ENCODE measurements around the gene ATXN7. TPM values are rescaled to one million over a fixed set of nuclear protein-coding genes. Genes with fewer than 3 reads are reported as not detected.

Gene ATXN7
- total and polyA plus RNA-seq, 10 of the 15 experiments (the other 5 are each of a cell fraction or from before 2014, with no cell fraction given) = 0.83 to 24.6 (median 8.5) TPM

- in situ Hi-C loops (cut with MboI) = no loop called here
- H4K20me1 ChIP-seq (ENCODE audit: control insufficient read depth, insufficient read depth) = no peaks in the 10 kb centered on the region
- no peaks in the 10 kb centered on the region for H3K4me1 ChIP-seq (ENCODE audit: control insufficient read depth, insufficient read depth, low read length)
- SMC1A ChIA-PET (ENCODE audit: uncharacterized antibody, unreplicated experiment) = interaction anchor here (1.9 kb wide), 1 partner anchor 9 kb away, joined by 10 read pairs; no protein-coding TSS in a partner anchor
- H3K36me3 ChIP-seq (ENCODE audit: control insufficient read depth in 2 of 2, insufficient read depth in 2 of 2, low read length in 1 of 2) = peaks cover 2 to 32% of the 10 kb centered on the region in 2 experiments; a peak in 3 of 4 replicates
- H3K79me2 ChIP-seq (ENCODE audit: control insufficient read depth, insufficient read depth, low read length) = peaks cover 16% of the 10 kb centered on the region
- H3K9me3 ChIP-seq (replicated peaks; ENCODE audit: control insufficient read depth, insufficient read depth, low read length) = no peaks in the 10 kb centered on the region
- no peak overlapping the region for H2AFZ ChIP-seq (ENCODE audit: control insufficient read depth, low read depth, low read length)
- WGBS (ENCODE audit: insufficient coverage, insufficient replicate concordance, low lambda C conversion rate, missing lambda C conversion rate) = 69% methylated on average over 3 of the region's 3 CpGs
- H3K27ac ChIP-seq (ENCODE audit: control insufficient read depth, insufficient read depth) = no peak overlapping the region
- RAD21 ChIA-PET (ENCODE audit: unreplicated experiment) = no interaction called here
- DNase-seq (ENCODE audit: low read depth, low spot score) (no peak), FAIRE-seq (no peak), ATAC-seq (no peak)
- intact Hi-C loops (cut with micrococcal nuclease; ENCODE audit: unreplicated experiment) = no loop called here
- BruUV-seq (replicated peaks) = no TSS peak
- H3K9ac ChIP-seq (ENCODE audit: control insufficient read depth, insufficient read depth, low read length) = no peak overlapping the region
- POLR2A ChIA-PET = no interaction called here
- H3K4me3 ChIP-seq = no peak overlapping the region
- no peaks in the 10 kb centered on the region for H3K27me3 ChIP-seq (replicated peaks in 1 of 2; ENCODE audit: control insufficient read depth in 2 of 2, insufficient read depth in 2 of 2, low read length in 1 of 2)
- CTCF ChIA-PET = interaction anchor here (1.2 to 2.1 kb wide), 2 partner anchors 22 to 467 kb away, joined by 4 to 11 read pairs; no protein-coding TSS in a partner anchor
- no peak for TF ChIP-seq CBX3 (IDR thresholded peaks at IDR 0.05; ENCODE audit: borderline replicate concordance, low read depth)
- no peak for TF ChIP-seq SREBF2 (IDR thresholded peaks at IDR 0.05; ENCODE audit: low read length)
- TF ChIP-seq NR2F1 (conservative IDR thresholded peaks at IDR 0.05) = no peak
- 0 out of 2 replicates have a peak, but pooled peaks have one; percentile 10 for TF ChIP-seq NFXL1 (IDR thresholded peaks at IDR 0.05; ENCODE audit: borderline replicate concordance)
- no peak overlapping the region for H3K4me2 ChIP-seq (ENCODE audit: control insufficient read depth, insufficient read depth)
Measured at GRCh38 chr3:64016941-64017620, 153.4 kb downstream of the ATXN7 start.

GRCh38 chr3:64019271-64019670 lies 155.6 kb downstream of the ATXN7 start:
- in situ Hi-C loops (cut with MboI) (no loop called here), intact Hi-C loops (cut with micrococcal nuclease; ENCODE audit: unreplicated experiment) (no loop called here)
- H3K27ac ChIP-seq (ENCODE audit: control insufficient read depth, insufficient read depth) = no peak overlapping the region
- RAD21 ChIA-PET (ENCODE audit: unreplicated experiment) = interaction anchor here (1.8 kb wide), 1 partner anchor 16 kb away, joined by 5 read pairs; no protein-coding TSS in a partner anchor
- no peaks in the 10 kb centered on the region for H3K4me1 ChIP-seq (ENCODE audit: control insufficient read depth, insufficient read depth, low read length)
- BruUV-seq (replicated peaks) = no TSS peak
- CTCF ChIA-PET = interaction anchor here (0.6 to 2.1 kb wide), 8 partner anchors 11 to 670 kb away, joined by 3 to 11 read pairs (median 3); no protein-coding TSS in a partner anchor
- no peak for FAIRE-seq
- H3K4me3 ChIP-seq = no peak overlapping the region
- H3K36me3 ChIP-seq (ENCODE audit: control insufficient read depth in 2 of 2, insufficient read depth in 2 of 2, low read length in 1 of 2) = peaks cover 2 to 20% of the 10 kb centered on the region in 2 experiments; a peak in 3 of 4 replicates
- no peak overlapping the region for H3K9ac ChIP-seq (ENCODE audit: control insufficient read depth, insufficient read depth, low read length)
- WGBS (ENCODE audit: insufficient coverage, insufficient replicate concordance, low lambda C conversion rate, missing lambda C conversion rate) = 98% methylated on average over 3 of the region's 3 CpGs
- POLR2A ChIA-PET = interaction anchor here (0.8 to 1.7 kb wide), 2 partner anchors 14 to 82 kb away, joined by 3 to 5 read pairs; no protein-coding TSS in a partner anchor
- H2AFZ ChIP-seq (ENCODE audit: control insufficient read depth, low read depth, low read length) = no peak overlapping the region
- no peaks in the 10 kb centered on the region for H4K20me1 ChIP-seq (ENCODE audit: control insufficient read depth, insufficient read depth)
- H3K9me3 ChIP-seq (replicated peaks; ENCODE audit: control insufficient read depth, insufficient read depth, low read length) = no peaks in the 10 kb centered on the region
- no peak for ATAC-seq
- H3K79me2 ChIP-seq (ENCODE audit: control insufficient read depth, insufficient read depth, low read length) = peaks cover 29% of the 10 kb centered on the region
- no peaks in the 10 kb centered on the region for H3K27me3 ChIP-seq (replicated peaks in 1 of 2; ENCODE audit: control insufficient read depth in 2 of 2, insufficient read depth in 2 of 2, low read length in 1 of 2)
- DNase-seq (ENCODE audit: low read depth, low spot score) = no peak
- SMC1A ChIA-PET (ENCODE audit: uncharacterized antibody, unreplicated experiment) = interaction anchor here (1.0 to 1.9 kb wide), 4 partner anchors 11 to 51 kb away, joined by 3 to 10 read pairs (median 4); no protein-coding TSS in a partner anchor
- no peak overlapping the region for H3K4me2 ChIP-seq (ENCODE audit: control insufficient read depth, insufficient read depth)
- TF ChIP-seq EP300 (IDR thresholded peaks at IDR 0.05; ENCODE audit: borderline replicate concordance in 1 of 2, control insufficient read depth in 1 of 2, low read depth in 2 of 2, low read length in 2 of 2) (no peak), RELB (IDR thresholded peaks at IDR 0.05; ENCODE audit: low read depth) (no peak), RUNX3 (IDR thresholded peaks at IDR 0.05; ENCODE audit: low read length) (no peak), SREBF1 (IDR thresholded peaks at IDR 0.05; ENCODE audit: low read length) (no peak), NR2F1 (conservative IDR thresholded peaks at IDR 0.05) (no peak), MEF2B (IDR thresholded peaks at IDR 0.05; ENCODE audit: partially characterized antibody, poor library complexity, severe bottlenecking) (no peak), CHD4 (IDR thresholded peaks at IDR 0.05) (no peak), SMAD1 (IDR thresholded peaks at IDR 0.05; ENCODE audit: low read depth, partially characterized antibody) (no peak), SMC3 (IDR thresholded peaks at IDR 0.05; ENCODE audit: borderline replicate concordance, low read length) (no peak)
- TF ChIP-seq, protein P1, sequence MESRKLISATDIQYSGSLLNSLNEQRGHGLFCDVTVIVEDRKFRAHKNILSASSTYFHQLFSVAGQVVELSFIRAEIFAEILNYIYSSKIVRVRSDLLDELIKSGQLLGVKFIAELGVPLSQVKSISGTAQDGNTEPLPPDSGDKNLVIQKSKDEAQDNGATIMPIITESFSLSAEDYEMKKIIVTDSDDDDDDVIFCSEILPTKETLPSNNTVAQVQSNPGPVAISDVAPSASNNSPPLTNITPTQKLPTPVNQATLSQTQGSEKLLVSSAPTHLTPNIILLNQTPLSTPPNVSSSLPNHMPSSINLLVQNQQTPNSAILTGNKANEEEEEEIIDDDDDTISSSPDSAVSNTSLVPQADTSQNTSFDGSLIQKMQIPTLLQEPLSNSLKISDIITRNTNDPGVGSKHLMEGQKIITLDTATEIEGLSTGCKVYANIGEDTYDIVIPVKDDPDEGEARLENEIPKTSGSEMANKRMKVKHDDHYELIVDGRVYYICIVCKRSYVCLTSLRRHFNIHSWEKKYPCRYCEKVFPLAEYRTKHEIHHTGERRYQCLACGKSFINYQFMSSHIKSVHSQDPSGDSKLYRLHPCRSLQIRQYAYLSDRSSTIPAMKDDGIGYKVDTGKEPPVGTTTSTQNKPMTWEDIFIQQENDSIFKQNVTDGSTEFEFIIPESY (IDR thresholded peaks at IDR 0.05) = no peak

Data from GM12878 (cell line).